GM23248 (cell line): Measurements from ENCODE around the gene KCNE4.

Experiments used
- EZH2 ChIP-seq: fragments of 200-600 bp; sonication (generic); IDR thresholded peaks from 2 replicates; pipeline ENCODE4 v1.6.1; 2018; ENCODE audit warnings: antibody characterized with exemption, mild to moderate bottlenecking; ENCODE audit not compliant: insufficient read depth, poor library complexity, severe bottlenecking
- EZH2phosphoT487 ChIP-seq: fragments of 200-600 bp; sonication (generic); IDR thresholded peaks from 2 replicates; pipeline ENCODE4 v1.6.1; 2018; ENCODE audit warnings: antibody characterized with exemption, moderate library complexity, mild to moderate bottlenecking, low read depth; ENCODE audit not compliant: insufficient read depth

DNA sequence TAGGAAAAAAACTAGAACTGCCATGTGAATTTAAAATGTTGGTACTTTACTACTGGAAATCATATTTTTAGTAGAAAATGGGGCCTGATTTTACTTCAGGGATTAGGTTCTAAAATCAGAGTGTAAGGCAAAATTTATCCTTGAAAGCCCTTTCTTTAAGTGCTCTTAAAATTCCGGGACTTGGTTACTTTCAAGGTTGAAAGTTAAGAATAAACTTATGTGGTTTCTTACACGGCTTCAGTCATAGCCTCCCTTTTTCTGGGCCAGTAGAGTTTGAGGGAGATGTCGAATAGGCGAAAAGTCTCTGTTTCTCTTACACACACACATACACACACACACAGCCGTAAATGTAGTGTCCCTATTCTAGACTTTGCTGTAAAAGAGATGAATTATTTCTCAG lies 13.1 kb downstream of the KCNE4 start:
- TF ChIP-seq EZH2 (no peak), EZH2phosphoT487 (no peak)
